Measurements from ENCODE around the gene CEMIP. TPM values are rescaled to one million over a fixed set of nuclear protein-coding genes. Genes with fewer than 3 reads are reported as not detected.

CEMIP gene
- total RNA-seq, 2 experiments from 2014 or later: not detected

- no peak for DNase-seq
- H3K27me3 ChIP-seq (ENCODE audit: control insufficient read depth in 1 of 2, insufficient read depth in 2 of 2, low read length in 2 of 2): peaks cover 0 to 5% of the 10 kb centered on the region in 2 experiments
Observed at GRCh38 chr15:80801891-80802680, 22.9 kb downstream of the CEMIP start.

GRCh38 chr15:80803580-80804525 is 24.7 kb downstream of the CEMIP start:
- H3K9me3 ChIP-seq (ENCODE audit: control insufficient read depth in 1 of 2, insufficient read depth in 1 of 2, low read length in 2 of 2): no peaks in the 10 kb centered on the region
- no peak overlapping the region for H3K27ac ChIP-seq (ENCODE audit: low read depth in 1 of 2, low read length in 2 of 2)
- H3K4me1 ChIP-seq (ENCODE audit: insufficient read depth, low read length): peaks cover 9% of the 10 kb centered on the region
- no peaks in the 10 kb centered on the region for H3K27me3 Mint-ChIP-seq
- ATAC-seq (ENCODE audit: poor library complexity): no peak
- intact Hi-C loops (cut with DNase I, micrococcal nuclease): no loop called here
- peaks cover 24% of the 10 kb centered on the region for H3K4me1 Mint-ChIP-seq (ENCODE audit: low read depth)
- H3K27me3 ChIP-seq (ENCODE audit: control insufficient read depth in 1 of 2, insufficient read depth in 2 of 2, low read length in 2 of 2): no peaks in the 10 kb centered on the region
- CTCF ChIA-PET: no interaction called here
- POLR2A ChIA-PET: interaction anchor here (1.4 kb wide), 1 partner anchor 171 kb away, joined by 3 read pairs; no protein-coding TSS in a partner anchor
- DNase-seq: peak in 3 of 14 experiments; percentile 13 to 23 (median 15)
- H3K36me3 Mint-ChIP-seq (ENCODE audit: low read depth): no peaks in the 10 kb centered on the region
- H3K4me3 ChIP-seq (ENCODE audit: low read length): no peak overlapping the region
- H3K4me3 Mint-ChIP-seq: peak overlapping the region; percentile 21
- no peaks in the 10 kb centered on the region for H3K36me3 ChIP-seq (ENCODE audit: insufficient read depth, low read length)
- TF ChIP-seq CTCF (IDR thresholded peaks at IDR 0.05): no peak
- peak overlapping the region; percentile 25 for H3K27ac Mint-ChIP-seq
- no peaks in the 10 kb centered on the region for H3K9me3 Mint-ChIP-seq

More at GRCh38 chr15:80801891-80802680, 22.9 kb downstream of the CEMIP start:
- peaks cover 24% of the 10 kb centered on the region for H3K4me1 Mint-ChIP-seq (ENCODE audit: low read depth)
- no peaks in the 10 kb centered on the region for H3K36me3 Mint-ChIP-seq (ENCODE audit: low read depth)
- no peak overlapping the region for H3K4me3 ChIP-seq (ENCODE audit: low read length)
- H3K27me3 Mint-ChIP-seq: peaks cover 6% of the 10 kb centered on the region
- H3K36me3 ChIP-seq (ENCODE audit: insufficient read depth, low read length): no peaks in the 10 kb centered on the region
- no peak overlapping the region for H3K4me3 Mint-ChIP-seq
- no peaks in the 10 kb centered on the region for H3K9me3 Mint-ChIP-seq
- H3K27ac ChIP-seq (ENCODE audit: low read depth in 1 of 2, low read length in 2 of 2): no peak overlapping the region
- H3K4me1 ChIP-seq (ENCODE audit: insufficient read depth, low read length): peaks cover 9% of the 10 kb centered on the region
- H3K27ac Mint-ChIP-seq: no peak overlapping the region
- ChIA-PET POLR2A (no interaction called here), CTCF (no interaction called here)
- no peaks in the 10 kb centered on the region for H3K9me3 ChIP-seq (ENCODE audit: control insufficient read depth in 1 of 2, insufficient read depth in 1 of 2, low read length in 2 of 2)
- ATAC-seq (ENCODE audit: poor library complexity): no peak
- intact Hi-C loops (cut with DNase I, micrococcal nuclease): no loop called here
- TF ChIP-seq CTCF (IDR thresholded peaks at IDR 0.05): no peak

DNA sequence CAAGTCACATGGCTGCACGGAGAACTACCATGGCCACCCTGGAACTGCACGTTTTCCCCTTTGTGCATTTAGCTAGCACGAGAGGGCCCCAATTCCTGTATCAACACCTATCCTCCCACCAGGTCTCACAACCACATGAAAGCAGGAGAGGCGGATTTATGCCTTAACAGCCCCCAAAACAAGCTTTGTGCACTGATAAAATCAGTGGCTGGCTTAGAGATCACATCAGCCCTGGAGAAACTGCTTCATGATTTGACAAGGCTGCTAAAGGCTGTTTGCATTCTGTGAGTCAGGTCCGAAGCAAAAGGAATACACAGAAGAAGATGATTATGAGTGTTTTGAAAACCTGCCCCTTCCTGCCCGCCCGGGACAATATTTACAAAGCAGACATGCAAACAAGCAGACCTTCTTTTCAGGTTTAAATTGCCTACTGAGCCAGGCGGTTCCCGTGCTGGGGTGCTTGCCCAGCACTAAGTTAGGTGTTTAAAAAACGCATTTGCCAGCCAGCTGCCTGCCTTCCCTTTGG is 25.9 kb downstream of the CEMIP start:
- ATAC-seq (ENCODE audit: poor library complexity) (no peak), DNase-seq (peak in 1 of 14 experiments; percentile 4)
- H3K4me3 Mint-ChIP-seq: no peak overlapping the region
- no peaks in the 10 kb centered on the region for H3K36me3 ChIP-seq (ENCODE audit: insufficient read depth, low read length)
- H3K27me3 Mint-ChIP-seq: no peaks in the 10 kb centered on the region
- no peak for TF ChIP-seq CTCF (IDR thresholded peaks at IDR 0.05)
- no peaks in the 10 kb centered on the region for H3K27me3 ChIP-seq (ENCODE audit: control insufficient read depth in 1 of 2, insufficient read depth in 2 of 2, low read length in 2 of 2)
- no peaks in the 10 kb centered on the region for H3K9me3 ChIP-seq (ENCODE audit: control insufficient read depth in 1 of 2, insufficient read depth in 1 of 2, low read length in 2 of 2)
- no peaks in the 10 kb centered on the region for H3K9me3 Mint-ChIP-seq
- H3K4me1 ChIP-seq (ENCODE audit: insufficient read depth, low read length): peaks cover 9% of the 10 kb centered on the region
- no peak overlapping the region for H3K27ac Mint-ChIP-seq
- no peak overlapping the region for H3K4me3 ChIP-seq (ENCODE audit: low read length)
- H3K4me1 Mint-ChIP-seq (ENCODE audit: low read depth): peaks cover 24% of the 10 kb centered on the region
- intact Hi-C loops (cut with DNase I, micrococcal nuclease): no loop called here
- CTCF ChIA-PET: no interaction called here
- H3K36me3 Mint-ChIP-seq (ENCODE audit: low read depth): no peaks in the 10 kb centered on the region
- no peak overlapping the region for H3K27ac ChIP-seq (ENCODE audit: low read depth in 1 of 2, low read length in 2 of 2)
- POLR2A ChIA-PET: interaction anchor here (1.3 kb wide), 1 partner anchor 22 kb away, joined by 3 read pairs; no protein-coding TSS in a partner anchor
